GM13977 (cell line): ENCODE measurements around the gene CWC15.
A peak's percentile ranks its signal among the peaks of the same experiment; 100 is the strongest.

Source experiments
- DNase-seq: peaks from one replicate; pipeline ENCODE4 v3.0.0; 2012; ENCODE audit warnings: low spot score
- CTCF ChIP-seq: IDR thresholded peaks from 2 replicates; pipeline ENCODE4 v1.5.1; 2012; ENCODE audit warnings: mild to moderate bottlenecking, control low read depth; ENCODE audit not compliant: insufficient read depth; ENCODE audit errors: extremely low read depth, missing control alignments
- in situ Hi-C: fragments of 300-500 bp; cut with MboI; formaldehyde crosslinking; loops from one replicate; pipeline ENCODE4 v1.12.0; 2022; ENCODE audit warnings: low sequenced_read_pairs, low pct_unique_long_range_greater_than_20kb, mixed read lengths, inconsistent platforms; ENCODE audit not compliant: unreplicated experiment

Gene CWC15

GRCh38 chr11:94972700-94973098 lies 657 bp downstream of the CWC15 start:
- no peak for TF ChIP-seq CTCF
- in situ Hi-C loops = no loop called here
- no peak for DNase-seq

- peak; percentile 35 for TF ChIP-seq CTCF
- no peak for DNase-seq
- in situ Hi-C loops = no loop called here
These were observed 4.9 kb downstream of the CWC15 start for GRCh38 chr11:94968334-94968958.

DNA sequence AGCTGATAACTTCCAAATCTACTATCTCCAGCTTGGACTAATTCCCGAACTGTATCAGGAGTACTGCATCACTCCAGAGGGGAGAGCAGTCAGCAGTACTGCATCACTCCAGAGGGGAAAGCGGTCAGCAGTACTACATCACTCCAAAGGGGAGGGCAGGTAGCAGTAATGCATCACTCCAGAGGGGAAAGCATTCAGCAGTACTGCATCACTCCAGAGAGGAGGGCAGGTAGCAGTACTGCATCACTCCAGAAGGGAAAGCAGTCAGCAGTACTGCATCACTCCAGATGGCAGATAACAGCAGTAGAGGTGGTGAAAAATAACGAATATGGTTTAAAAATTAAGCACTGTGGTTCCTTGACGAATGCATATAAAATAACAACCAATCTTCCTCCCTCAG lies 8.4 kb downstream of the CWC15 start:
- TF ChIP-seq CTCF = no peak
- in situ Hi-C loops = no loop called here
- no peak for DNase-seq

DNA sequence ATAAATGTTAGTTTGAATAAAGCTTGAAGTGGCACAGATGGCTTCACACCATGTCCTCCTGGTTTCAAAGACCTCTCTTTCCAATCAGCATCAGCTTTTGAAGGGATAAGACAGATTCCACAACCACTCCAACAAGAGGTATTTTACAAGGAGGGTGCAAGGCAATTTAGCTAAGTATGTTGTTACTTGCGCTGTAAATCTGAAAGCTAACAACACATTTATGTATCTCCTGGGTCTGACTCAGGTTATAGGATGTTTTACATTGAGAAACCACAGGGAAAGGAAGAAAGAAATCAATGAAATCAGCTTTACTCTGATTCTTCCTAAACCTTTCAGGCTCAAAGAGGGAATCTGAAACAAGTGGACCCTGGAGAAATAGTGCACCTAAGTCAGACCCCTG lies 12.1 kb downstream of the CWC15 start:
- no peak for TF ChIP-seq CTCF
- in situ Hi-C loops = no loop called here
- DNase-seq = no peak

- DNase-seq = no peak
- in situ Hi-C loops = no loop called here
- TF ChIP-seq CTCF = no peak
These were observed 12.9 kb downstream of the CWC15 start for GRCh38 chr11:94960488-94960887.

- no peak for DNase-seq
- in situ Hi-C loops = no loop called here
- TF ChIP-seq CTCF = no peak
These were observed 14.2 kb downstream of the CWC15 start for GRCh38 chr11:94959179-94959578.
